GM18858 (cell line): Measurements from ENCODE around the gene F8.

Experiments
- ATAC-seq: cut with Tn5 transposase; IDR thresholded peaks from one replicate; pipeline ENCODE4 v1.9.1; 2021; ENCODE audit not compliant: unreplicated experiment

F8 gene

DNA sequence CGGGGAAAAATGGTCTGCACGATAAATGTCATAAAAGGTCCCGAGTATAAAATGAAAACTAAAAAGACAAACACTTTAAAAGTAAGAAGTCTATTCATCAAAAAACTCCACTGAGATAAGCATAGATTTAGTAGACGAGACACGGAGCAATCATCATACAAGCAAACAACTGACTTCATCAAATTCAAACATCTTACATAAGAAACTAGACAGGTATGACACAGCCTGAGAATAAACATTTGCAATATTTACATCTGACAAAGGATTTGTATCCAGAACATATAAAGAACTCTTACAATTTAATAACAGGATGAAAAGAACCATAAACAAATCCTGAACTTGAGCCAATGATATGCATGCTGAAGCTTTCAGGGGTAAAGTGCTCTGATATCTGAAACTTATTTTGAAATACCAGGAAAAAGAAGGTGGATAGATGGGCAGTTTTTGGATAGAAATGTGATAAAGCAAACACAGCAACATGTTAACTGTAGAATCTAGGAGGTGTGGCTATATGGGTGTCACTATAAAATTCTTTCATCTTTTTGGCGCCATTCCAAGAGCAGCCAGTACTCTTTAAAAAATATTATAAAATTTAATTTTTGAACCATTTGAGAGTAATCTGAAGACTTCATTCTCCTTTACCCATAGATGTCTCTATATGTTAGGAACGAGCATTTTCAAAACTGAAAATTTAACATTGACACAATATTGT, 229.3 kb downstream of the F8 start:
- ATAC-seq, result no peak

DNA sequence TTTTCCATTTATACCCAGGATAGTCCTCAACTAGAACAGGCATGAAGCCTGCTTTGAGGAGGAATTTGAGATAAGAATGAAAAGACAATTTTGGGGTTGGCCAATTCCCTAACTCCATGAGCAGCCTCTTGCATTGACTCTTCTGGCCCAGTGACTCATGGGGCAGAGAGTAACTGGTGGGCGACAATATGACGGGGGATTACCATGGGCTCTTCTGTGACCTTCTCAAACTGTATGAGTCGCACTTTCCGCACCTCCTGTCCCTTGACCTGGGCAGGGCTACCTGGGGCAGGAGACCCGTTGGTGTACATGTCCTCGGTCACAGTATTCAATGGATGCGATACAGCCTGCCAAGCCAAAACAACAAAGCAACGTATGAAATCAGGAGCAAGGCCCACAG, 230.6 kb downstream of the F8 start:
- no peak for ATAC-seq

DNA sequence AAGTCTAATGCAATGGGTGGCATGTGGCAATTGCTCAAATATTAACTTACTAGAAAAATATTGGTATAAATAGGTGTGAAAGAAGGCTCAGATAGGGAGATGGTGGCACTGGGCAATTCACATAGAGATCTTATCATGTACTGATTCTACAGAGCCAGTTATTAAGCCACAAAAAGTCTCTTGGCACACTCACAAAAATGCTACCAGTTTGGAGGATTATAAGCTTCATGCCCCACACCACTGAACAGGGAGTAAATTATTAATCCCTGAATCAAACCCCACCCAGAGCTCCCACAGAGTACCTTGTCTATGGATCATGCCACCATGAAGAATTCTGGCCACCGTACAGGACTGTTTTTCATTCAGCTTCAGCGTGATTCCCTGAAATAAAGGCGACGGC, 231.1 kb downstream of the F8 start:
- ATAC-seq, result no peak
